IPS-15b (cell line): ENCODE data around the gene LRIT3.
A peak's percentile ranks its signal among the peaks of the same experiment; 100 is the strongest.

Experiments used
- H3K27me3 ChIP-seq: one replicate; pipeline ENCODE4 v1.6.1; 2013; ENCODE audit warnings: low read length; ENCODE audit not compliant: control insufficient read depth, insufficient read depth
- H3K36me3 ChIP-seq: one replicate; pipeline ENCODE4 v1.6.1; 2013; ENCODE audit warnings: low read length; ENCODE audit not compliant: control insufficient read depth, insufficient read depth
- H3K4me1 ChIP-seq: one replicate; pipeline ENCODE4 v1.6.1; 2013; ENCODE audit warnings: mild to moderate bottlenecking, low read length; ENCODE audit not compliant: control insufficient read depth, insufficient read depth
- H3K4me3 ChIP-seq: one replicate; pipeline ENCODE4 v1.5.1; 2013; ENCODE audit warnings: low read depth, low read length
- H3K9ac ChIP-seq: one replicate; pipeline ENCODE4 v1.6.1; 2013; ENCODE audit warnings: low read depth, mild to moderate bottlenecking, low read length
- H3K9me3 ChIP-seq: one replicate; pipeline ENCODE4 v1.6.1; 2013; ENCODE audit warnings: mild to moderate bottlenecking, low read length; ENCODE audit not compliant: control insufficient read depth, insufficient read depth

LRIT3 gene

GRCh38 chr4:109878355-109878754, 30.4 kb downstream of the LRIT3 start:
- Histone ChIP-seq H3K27me3 (no peaks in the 10 kb centered on the region), H3K4me3 (no peak overlapping the region)

GRCh38 chr4:109879081-109879480, 31.2 kb downstream of the LRIT3 start:
- no peaks in the 10 kb centered on the region for H3K9me3 ChIP-seq

More at GRCh38 chr4:109878355-109878754, 30.4 kb downstream of the LRIT3 start:
- no peak overlapping the region for H3K9ac ChIP-seq
- no peaks in the 10 kb centered on the region for H3K9me3 ChIP-seq
- no peaks in the 10 kb centered on the region for H3K4me1 ChIP-seq
- H3K36me3 ChIP-seq: no peaks in the 10 kb centered on the region

GRCh38 chr4:109879636-109880314, 31.9 kb downstream of the LRIT3 start:
- no peaks in the 10 kb centered on the region for H3K27me3 ChIP-seq

More at GRCh38 chr4:109879081-109879480, 31.2 kb downstream of the LRIT3 start:
- H3K4me3 ChIP-seq: no peak overlapping the region
- H3K9ac ChIP-seq: no peak overlapping the region
- no peaks in the 10 kb centered on the region for H3K27me3 ChIP-seq
- no peaks in the 10 kb centered on the region for H3K4me1 ChIP-seq
- H3K36me3 ChIP-seq: no peaks in the 10 kb centered on the region

DNA sequence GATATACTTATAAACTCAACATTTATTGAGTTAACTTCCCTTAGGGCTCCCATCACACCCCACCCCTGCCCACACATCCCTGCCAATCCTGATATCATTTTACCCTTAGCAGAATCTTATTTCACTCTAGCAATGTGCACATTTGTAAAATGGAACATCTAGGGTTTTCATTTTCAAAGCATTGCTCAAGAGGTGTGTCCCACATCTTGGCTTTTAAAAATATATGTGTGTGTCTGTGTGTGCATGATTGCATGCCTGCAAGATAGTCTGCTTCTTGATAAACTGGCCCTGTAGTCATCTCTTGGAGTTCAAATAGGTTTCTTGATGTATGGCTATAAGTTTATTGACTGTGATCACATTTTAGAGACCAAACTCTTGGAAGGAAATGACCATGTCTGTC, 38.4 kb downstream of the LRIT3 start:
- Histone ChIP-seq H3K9me3 (no peaks in the 10 kb centered on the region), H3K9ac (no peak overlapping the region), H3K4me3 (no peak overlapping the region), H3K4me1 (no peaks in the 10 kb centered on the region), H3K27me3 (no peaks in the 10 kb centered on the region), H3K36me3 (no peaks in the 10 kb centered on the region)

More at GRCh38 chr4:109879636-109880314, 31.9 kb downstream of the LRIT3 start:
- no peaks in the 10 kb centered on the region for H3K36me3 ChIP-seq
- no peak overlapping the region for H3K9ac ChIP-seq
- H3K4me3 ChIP-seq: no peak overlapping the region
- H3K4me1 ChIP-seq: no peaks in the 10 kb centered on the region
- no peaks in the 10 kb centered on the region for H3K9me3 ChIP-seq

- Histone ChIP-seq H3K9me3 (no peaks in the 10 kb centered on the region), H3K27me3 (no peaks in the 10 kb centered on the region), H3K9ac (no peak overlapping the region), H3K4me3 (no peak overlapping the region), H3K36me3 (no peaks in the 10 kb centered on the region), H3K4me1 (no peaks in the 10 kb centered on the region)
Measured at GRCh38 chr4:109887071-109887470, 39.2 kb downstream of the LRIT3 start.

DNA sequence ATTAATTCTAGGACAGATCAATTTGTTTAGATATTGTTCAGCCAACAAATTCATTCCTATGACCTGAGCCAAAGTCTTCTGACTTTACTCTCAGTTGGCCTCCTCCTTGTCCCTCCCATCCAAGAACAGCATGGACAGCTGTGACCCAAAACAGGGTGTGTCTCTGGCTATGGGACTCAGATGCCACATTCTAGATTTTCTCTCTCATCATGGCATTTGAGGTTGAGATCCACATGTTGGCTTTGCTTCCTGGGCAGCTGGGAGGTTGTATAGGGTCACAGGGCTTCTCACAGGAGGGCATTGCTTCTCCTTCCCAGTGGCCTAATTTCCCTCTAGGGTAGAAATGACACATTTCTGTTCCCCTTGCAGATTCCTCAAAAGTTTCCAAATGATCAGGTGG, 42.2 kb downstream of the LRIT3 start:
- no peaks in the 10 kb centered on the region for H3K9me3 ChIP-seq

DNA sequence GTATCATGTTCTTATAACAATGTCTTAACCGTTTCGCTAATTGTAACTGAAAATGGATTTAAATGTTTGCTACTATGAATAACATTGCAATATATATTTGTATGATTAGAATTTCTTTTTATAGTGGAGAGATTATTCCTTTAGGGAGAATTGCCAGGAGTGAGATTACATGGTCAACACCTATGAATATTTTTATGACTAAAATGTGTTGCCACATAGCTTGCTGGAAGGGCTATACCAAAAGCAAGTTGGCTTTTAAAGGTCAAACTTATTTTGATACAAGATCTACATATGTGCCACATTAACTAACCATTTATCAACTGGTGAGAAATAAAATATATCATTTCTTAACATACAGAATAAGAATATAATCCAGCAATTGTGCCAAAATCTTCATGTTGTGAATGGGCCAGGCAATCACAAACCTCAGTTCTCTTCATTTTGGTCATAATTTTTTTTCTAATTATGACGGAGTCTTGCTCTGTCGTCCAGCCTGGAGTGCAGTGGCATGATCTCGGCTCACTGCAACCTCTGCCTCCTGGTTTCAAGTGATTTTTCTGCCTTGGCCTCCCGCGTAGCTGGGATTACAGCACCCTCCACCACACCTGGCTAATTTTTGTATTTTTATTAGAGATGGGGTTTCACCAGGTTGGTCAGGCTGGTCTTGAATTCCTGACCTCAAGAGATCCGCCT, 54.8 kb downstream of the LRIT3 start:
- Histone ChIP-seq H3K4me3 (no peak overlapping the region), H3K9me3 (peaks cover 3% of the 10 kb centered on the region), H3K4me1 (no peaks in the 10 kb centered on the region)

More for the DNA sequence above, 42.2 kb downstream of the LRIT3 start:
- H3K4me3 ChIP-seq: no peak overlapping the region
- no peaks in the 10 kb centered on the region for H3K36me3 ChIP-seq
- no peak overlapping the region for H3K9ac ChIP-seq
- H3K4me1 ChIP-seq: no peaks in the 10 kb centered on the region
- H3K27me3 ChIP-seq: no peaks in the 10 kb centered on the region

GRCh38 chr4:109908731-109909130, 60.8 kb downstream of the LRIT3 start:
- H3K9ac ChIP-seq: no peak overlapping the region
- no peaks in the 10 kb centered on the region for H3K9me3 ChIP-seq
- no peaks in the 10 kb centered on the region for H3K36me3 ChIP-seq
- H3K4me3 ChIP-seq: no peak overlapping the region
- no peaks in the 10 kb centered on the region for H3K27me3 ChIP-seq
- peaks cover 11% of the 10 kb centered on the region for H3K4me1 ChIP-seq

More for the DNA sequence above, 54.8 kb downstream of the LRIT3 start:
- Histone ChIP-seq H3K36me3 (no peaks in the 10 kb centered on the region), H3K9ac (no peak overlapping the region), H3K27me3 (no peaks in the 10 kb centered on the region)

DNA sequence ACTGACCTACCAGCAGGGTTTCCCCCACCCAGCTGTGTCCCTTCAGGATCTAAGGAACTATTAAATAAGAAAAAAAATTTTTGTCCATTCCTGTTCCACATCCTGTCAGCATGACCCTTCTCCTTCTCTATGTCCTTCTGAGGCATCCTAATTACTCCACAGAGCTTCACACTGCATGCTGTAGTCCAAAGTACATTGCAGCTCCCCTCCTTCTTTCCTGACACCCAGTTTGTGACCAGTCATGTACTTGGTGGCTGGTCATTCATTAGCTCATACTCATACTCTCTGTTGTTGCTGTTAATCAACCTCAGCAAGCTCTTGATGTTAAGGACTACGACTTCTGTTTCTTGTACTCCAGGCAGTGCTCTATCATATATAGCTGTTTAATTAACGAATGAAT, 62.3 kb downstream of the LRIT3 start:
- no peaks in the 10 kb centered on the region for H3K27me3 ChIP-seq
- H3K9me3 ChIP-seq: no peaks in the 10 kb centered on the region
- no peak overlapping the region for H3K4me3 ChIP-seq
- no peaks in the 10 kb centered on the region for H3K36me3 ChIP-seq
- H3K9ac ChIP-seq: no peak overlapping the region
- peaks cover 20% of the 10 kb centered on the region for H3K4me1 ChIP-seq

GRCh38 chr4:109912706-109913595, 65.0 kb downstream of the LRIT3 start, which contains the start of gene EGF:
TSS of gene EGF (plus strand) at chr4:109912883. CDS start at chr4:109913336, 453 bp downstream.
- Histone ChIP-seq H3K4me1 (peaks cover 20% of the 10 kb centered on the region), H3K9ac (peak within 1 kb of the TSS; percentile 19), H3K4me3 (no peak within 1 kb of the TSS), H3K9me3 (no peaks in the 10 kb centered on the region), H3K27me3 (no peaks in the 10 kb centered on the region), H3K36me3 (no peaks in the 10 kb centered on the region)

DNA sequence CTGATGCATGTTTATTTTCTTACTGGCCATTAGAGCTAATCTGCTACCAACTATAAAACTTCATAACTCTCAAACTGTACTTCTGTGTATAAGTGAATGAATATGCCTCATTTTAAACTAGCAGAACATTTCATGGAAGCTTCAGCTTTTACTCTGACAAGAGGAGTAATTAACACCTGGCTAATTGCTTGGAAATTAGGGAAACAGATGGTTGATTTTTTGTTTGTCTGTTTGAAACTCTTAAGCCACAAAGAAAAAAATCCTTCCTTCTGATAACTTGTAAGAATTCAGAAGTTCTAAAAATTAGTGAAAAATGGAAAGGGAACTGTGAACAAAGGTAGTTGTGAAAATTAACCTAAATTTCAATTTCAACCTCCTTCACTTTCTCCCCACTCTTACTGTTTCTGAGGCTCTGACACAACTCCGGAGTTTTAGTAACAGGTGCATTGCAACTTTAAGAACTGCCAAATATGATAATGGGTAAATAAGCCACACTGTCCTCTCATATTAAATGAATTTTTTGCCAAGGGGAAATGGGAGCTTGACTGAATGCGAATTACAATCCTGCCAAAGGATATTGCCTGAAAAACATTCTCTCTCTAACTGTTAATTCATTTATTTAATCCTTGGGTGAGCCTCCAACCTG, 65.8 kb downstream of the LRIT3 start:
- Histone ChIP-seq H3K36me3 (no peaks in the 10 kb centered on the region), H3K4me3 (no peak overlapping the region), H3K27me3 (no peaks in the 10 kb centered on the region), H3K9me3 (no peaks in the 10 kb centered on the region), H3K4me1 (peaks cover 20% of the 10 kb centered on the region), H3K9ac (no peak overlapping the region)
